ENCODE results near the gene FDXR.

The FDXR gene

GRCh38 chr17:74854792-74855191 is 18.0 kb downstream of the FDXR start:
- no peak for DNase-seq

DNA sequence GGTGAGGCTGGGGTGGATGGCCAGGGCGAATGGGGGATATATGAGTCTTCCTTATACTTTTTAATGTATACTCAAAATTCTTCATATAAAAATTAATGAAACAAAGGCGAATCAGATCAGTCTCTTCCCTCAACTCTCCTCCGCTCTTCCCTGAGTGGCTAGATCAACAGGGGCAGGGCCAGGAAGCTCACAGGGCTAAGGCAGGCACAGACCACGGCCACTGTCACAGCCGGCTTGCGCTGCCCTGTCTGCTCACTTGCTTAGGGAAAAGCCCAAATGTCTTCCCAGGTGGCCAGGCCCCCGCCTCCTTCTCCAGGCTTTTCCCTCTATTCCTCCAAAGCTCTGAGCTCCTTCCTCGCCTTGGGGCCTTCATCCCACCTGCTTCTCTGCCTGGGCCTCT is 19.1 kb downstream of the FDXR start:
- no peak for DNase-seq

- DNase-seq: no peak
Observed at GRCh38 chr17:74853048-74853397, 19.8 kb downstream of the FDXR start.

GRCh38 chr17:74852237-74853047 is 20.4 kb downstream of the FDXR start:
- peak; percentile 66 to 72 for DNase-seq

- DNase-seq: no peak
Observed at GRCh38 chr17:74851612-74852236, 21.1 kb downstream of the FDXR start.

DNA sequence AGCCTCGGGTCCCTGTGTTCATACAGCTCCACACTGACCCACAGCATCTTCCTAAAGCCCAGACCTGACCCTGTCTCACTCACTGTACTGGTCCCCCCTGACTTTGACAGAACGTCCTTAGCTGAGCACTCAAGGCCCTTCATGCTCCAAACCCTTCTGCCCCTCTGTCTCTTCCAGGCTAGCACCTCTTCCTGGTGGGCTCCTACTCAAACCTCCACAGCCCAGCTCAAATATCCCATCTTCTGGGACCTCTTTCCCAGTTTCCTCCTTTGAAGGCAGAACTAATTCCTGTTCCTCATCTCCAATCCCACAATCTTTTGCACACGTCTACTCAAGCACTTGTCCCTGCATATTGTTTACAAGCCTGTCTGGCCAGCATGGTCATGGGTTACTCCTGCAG is 21.9 kb downstream of the FDXR start:
- DNase-seq: no peak

GRCh38 chr17:74850310-74850709 is 22.5 kb downstream of the FDXR start:
- DNase-seq: no peak

DNA sequence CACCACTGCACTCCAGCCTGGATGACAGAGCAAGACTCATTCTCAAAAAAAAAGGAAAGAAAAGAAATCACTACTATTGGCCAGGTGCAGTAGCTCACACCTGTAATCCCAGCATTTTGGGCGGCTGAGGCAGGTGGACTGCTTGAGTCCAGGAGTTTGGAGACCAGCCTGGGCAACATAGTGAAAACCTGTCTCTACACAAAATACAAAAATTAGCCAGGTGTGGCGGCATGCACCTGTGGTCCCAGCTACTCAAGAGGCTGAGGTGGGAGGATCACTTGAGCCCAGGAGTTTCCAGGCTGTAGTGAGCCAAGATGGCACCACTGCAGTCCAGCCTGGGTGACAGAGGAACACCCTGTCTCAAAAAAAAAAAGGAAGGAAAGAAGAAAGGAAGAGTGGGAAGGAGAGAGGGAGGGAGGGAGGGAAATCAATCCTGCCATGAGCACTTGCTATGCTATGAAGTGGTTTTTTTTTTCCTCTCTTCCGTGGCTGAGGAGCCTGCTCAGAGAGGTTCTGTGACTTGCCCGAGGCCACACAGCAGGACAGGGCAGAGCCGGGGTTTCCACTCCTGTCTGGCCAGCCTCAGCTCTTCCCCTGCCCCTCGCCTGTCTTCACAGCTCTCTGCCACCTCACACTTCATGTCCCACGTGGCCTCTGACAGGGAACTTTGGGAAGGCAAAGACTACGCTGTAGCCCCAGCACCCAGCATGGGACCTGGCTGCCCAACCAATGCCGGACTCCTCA is 24.0 kb downstream of the FDXR start:
- no peak for DNase-seq

DNA sequence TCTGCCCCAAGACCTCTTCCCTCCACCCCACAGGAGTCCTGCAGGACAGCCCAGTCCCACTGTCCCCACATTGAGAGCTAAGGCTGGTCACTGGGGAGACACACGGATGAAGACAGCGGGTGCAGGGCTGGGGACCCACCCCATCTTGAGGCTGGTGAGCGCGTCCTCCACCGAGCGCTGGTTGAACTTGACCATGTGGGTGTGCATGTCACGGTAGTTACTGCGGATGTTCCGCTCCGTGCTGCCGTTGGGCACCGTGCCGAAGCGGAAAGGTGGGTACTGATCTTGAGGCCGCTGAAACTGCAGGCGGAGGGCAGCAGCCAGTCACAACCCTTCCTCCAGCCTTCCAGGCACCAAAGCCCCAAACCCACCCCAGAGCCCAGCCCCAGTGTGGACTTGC is 26.2 kb downstream of the FDXR start:
- no peak for DNase-seq

DNA sequence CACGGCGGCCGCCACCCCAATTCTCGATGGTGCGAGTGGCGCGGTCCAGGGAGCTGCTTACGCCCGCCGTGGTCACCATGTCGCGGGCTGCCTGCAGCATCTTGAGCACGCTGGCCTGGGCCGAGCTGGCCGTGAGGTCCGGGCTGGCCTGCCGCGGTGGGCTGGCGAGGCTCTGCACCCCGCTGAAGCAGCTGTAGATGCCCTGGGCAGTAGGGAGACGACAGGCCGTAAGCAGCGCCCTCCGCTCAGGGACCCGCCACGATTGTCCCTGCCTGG is 29.5 kb downstream of the FDXR start:
- no peak for DNase-seq

DNA sequence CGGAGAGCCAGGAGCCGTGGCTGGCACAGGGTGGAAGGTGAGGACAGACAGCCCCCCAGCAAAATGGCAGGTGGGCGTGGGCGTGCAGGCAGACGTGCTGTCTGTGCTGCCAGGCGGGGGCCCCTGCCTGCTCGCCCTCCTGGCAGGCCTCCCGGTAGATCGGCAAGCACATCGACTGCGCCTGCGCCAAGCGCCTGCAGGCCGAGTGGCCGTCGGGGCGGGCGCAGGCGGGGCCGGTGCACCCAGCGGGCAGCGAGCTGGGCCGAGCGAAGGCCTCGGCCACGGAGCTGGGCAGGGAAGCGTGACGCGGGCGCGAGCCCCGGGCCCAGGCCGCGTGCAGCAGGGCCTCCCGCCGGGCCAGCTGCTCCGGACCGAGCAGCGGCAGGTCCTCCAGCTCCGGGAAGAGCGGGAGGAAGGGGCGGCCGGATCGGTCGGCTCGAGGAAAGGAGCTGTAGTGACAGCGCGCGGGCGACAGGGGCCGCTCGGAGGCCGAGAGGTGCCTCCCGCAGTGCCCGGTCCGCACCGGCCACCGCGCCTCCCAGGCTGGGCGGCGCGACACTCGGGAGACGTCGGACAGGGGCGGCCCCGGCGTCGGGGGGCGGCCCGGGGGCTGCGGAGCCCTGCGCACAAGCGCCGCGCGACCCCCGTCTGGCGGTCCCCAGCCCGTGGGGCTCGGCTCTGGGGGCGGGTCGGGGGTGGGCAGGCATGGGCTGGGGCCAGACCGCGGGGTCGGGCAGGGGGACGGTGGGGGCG is 30.0 kb downstream of the FDXR start:
- DNase-seq: peak in 1 of 2 donors; percentile 35

GRCh38 chr17:74842146-74842598 is 30.6 kb downstream of the FDXR start:
- no peak for DNase-seq

- DNase-seq: no peak
Observed at GRCh38 chr17:74840989-74841666, 31.7 kb downstream of the FDXR start.

- DNase-seq: no peak
Observed at GRCh38 chr17:74839990-74840852, 32.6 kb downstream of the FDXR start.

DNA sequence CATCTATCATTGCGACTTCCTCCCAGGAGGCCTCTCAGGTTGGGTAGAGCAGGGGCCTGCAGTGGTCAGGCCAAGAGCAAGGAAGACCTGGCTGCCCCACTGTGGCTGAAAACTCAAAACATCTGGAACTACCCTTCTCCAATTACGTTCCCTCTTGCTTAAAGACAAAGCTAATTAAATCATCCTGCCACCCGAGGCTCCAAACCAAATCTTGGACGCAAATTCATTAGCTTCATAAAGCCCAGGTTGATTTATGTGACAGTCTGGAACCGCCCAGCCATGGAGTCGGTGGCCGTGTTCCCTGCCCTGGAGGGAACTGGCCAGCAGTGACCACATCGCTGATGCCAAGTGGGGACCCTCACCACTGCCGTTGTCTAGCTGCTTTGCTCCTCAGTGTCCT is 34.5 kb downstream of the FDXR start:
- DNase-seq: no peak

DNA sequence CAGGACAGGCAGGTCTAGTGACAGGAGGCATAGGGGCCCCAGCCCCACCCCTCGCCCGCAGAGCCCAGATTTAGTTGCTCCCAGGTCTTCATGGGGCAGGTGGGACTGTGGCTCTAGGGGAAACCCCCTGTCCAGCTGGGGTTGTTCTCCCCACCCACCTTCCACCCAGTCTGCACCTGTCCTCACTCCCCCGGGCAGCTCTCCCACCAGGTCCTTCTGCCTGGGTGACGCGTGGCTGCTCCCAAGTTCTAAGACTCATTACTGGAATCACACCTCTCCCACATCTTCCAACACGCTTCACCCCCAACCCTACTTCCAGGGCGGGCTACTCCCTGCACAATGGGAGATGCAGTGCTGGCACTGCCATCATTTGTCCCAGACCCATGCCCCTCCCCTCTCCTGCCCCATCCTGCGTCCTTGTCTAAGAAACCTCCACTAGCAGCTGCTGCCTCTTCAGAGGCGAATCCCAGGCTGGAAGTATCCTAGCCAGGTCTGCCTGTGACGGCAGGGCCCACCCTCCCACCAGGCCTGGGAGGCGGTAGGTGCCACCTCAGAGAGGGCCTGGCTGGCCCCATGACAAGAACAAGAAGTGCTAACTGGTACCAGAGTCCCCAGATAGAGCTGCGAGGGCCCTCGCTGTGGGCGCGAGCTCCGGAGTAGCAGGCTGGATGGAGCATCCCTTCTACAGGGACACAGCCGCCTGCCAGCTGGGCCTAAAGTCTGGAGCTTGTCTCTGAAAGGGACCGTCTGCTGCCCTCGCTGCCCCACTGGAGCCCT is 35.9 kb downstream of the FDXR start:
- no peak for DNase-seq

DNA sequence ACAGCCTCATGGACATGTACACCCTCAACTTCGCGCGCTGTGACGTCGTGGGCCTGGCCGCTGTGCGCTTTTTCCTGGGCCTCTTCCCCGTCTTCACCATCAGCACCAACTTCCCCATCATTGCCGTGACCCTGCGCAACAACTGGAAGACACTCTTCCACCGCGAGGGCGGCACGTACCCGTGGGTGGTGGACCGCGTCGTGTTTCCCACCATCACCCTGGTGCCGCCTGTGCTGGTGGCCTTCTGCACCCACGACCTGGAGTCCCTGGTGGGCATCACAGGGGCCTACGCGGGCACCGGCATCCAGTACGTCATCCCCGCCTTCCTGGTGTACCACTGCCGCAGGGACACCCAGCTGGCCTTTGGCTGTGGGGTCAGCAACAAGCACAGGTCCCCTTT is 36.6 kb downstream of the FDXR start:
- no peak for DNase-seq

DNA sequence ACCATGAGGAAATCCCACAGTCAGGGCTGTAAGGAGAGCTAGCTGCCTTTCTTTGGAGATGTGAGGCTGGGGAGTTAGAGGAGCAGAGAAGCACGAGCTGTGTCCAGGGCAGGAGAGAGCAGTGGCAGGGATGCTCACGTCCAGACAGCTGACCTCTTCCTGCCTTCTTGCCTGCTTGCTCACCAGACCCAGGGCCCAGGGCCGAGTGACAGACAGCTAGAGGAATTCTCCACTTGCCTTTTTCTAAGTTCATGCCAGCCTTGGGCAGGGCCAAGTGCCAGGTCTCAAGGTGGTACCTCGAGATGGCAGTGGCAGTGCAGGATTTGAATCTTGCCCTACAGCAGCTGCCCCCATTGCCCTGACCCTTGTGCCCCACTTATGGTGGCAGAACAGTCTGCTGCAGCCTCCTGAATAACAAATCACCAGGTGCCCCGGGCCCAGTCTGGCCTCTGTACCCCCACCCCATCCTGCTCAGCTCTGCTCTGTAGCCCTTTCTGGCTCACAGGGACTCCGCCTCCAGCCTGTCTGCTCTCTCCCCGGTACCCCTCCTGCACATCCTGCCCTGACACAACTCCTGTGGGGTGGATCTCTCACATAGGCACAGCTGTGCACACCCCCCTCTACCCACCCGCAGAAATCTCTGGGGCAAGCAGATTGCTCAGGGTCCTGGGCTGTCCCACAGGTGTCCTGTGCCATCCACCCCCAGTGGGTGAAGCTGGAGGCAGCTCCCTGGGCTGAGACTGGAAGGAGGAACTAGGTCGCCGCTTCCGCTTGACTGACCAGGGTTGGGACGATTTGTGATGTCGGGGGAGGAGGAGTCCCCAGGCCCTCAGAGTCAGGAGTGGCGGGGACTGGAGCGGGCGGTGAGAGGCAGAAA is 39.1 kb downstream of the FDXR start:
- no peak for DNase-seq

GRCh38 chr17:74832421-74832820 is 40.4 kb downstream of the FDXR start:
- DNase-seq: no peak

Measured in stimulated activated CD4-positive, alpha-beta T cell treated with anti-CD3 and anti-CD28 coated beads, Interleukin-2, amount 100 ng/mL, for 24 hours (primary cell).